Head of caudate nucleus (tissue), 42 donors: Measurements from ENCODE around the gene RRP36.

Experiments used
- DNase-seq, 42 donors: peaks; one replicate each; pipeline versions ENCODE4 v3.0.0 to v3.0.0-alpha.2; 2020 to 2021; ENCODE audit warnings: mixed read lengths in 7 of 42
- intact Hi-C: fragments of 100-400 bp; cut with DNase I; formaldehyde crosslinking; loops from one replicate; pipeline ENCODE4 v1.15.0; 2022

Gene RRP36

GRCh38 chr6:43055966-43056365 is 34.5 kb downstream of the RRP36 start:
- intact Hi-C loops, result loop anchor here (5.0 kb wide), 1 partner anchor 126 kb away; the partner anchor contains the start of gene CUL9
- DNase-seq, result no peak

GRCh38 chr6:43058531-43058930 is 37.1 kb downstream of the RRP36 start:
- intact Hi-C loops, result loop anchor here (2.0 to 5.0 kb wide), 2 partner anchors 46 to 124 kb away; partner anchors contain the start of genes CUL9 and MEA1
- no peak for DNase-seq

- DNase-seq, result peak; percentile 96 to 100 (median 99)
- intact Hi-C loops, result loop anchor here (2.0 to 5.0 kb wide), 2 partner anchors 47 to 123 kb away; partner anchors contain the start of genes CUL9 and MEA1
These were observed 38.0 kb downstream of the RRP36 start, which contains the start of the genes KLC4 and MRPL2 for GRCh38 chr6:43059168-43060033. TSS of gene KLC4 (plus strand) at chr6:43059631. CDS start at chr6:43061336, 1,705 bp downstream. TSS of gene MRPL2 (minus strand) at chr6:43059434. CDS start at chr6:43059381, 53 bp downstream.

GRCh38 chr6:43060034-43060754 is 38.8 kb downstream of the RRP36 start:
- intact Hi-C loops, result no loop called here
- no peak for DNase-seq

GRCh38 chr6:43060755-43061633 is 39.6 kb downstream of the RRP36 start:
- no peak for DNase-seq
- intact Hi-C loops, result no loop called here

- no peak for DNase-seq
- intact Hi-C loops, result no loop called here
These were observed 40.4 kb downstream of the RRP36 start for GRCh38 chr6:43061861-43062260.

GRCh38 chr6:43062818-43063217 is 41.4 kb downstream of the RRP36 start:
- intact Hi-C loops, result no loop called here
- no peak for DNase-seq

- DNase-seq, result peak in 1 of 42 donors; percentile 8
- intact Hi-C loops, result no loop called here
These were observed 48.7 kb downstream of the RRP36 start for GRCh38 chr6:43070028-43070632.

GRCh38 chr6:43074847-43075669 is 53.6 kb downstream of the RRP36 start:
- DNase-seq, result no peak
- intact Hi-C loops, result no loop called here

GRCh38 chr6:43075670-43076463 is 54.4 kb downstream of the RRP36 start, which contains the start of gene PTK7:
TSS of gene PTK7 (plus strand) at chr6:43076314. CDS start at chr6:43076489, 175 bp downstream.
- intact Hi-C loops, result no loop called here
- peak in 39 of 42 donors; percentile 19 to 75 (median 51) for DNase-seq

GRCh38 chr6:43076464-43077332 is 55.3 kb downstream of the RRP36 start:
- DNase-seq, result peak in 3 of 42 donors; percentile 18 to 34 (median 19)
- intact Hi-C loops, result no loop called here

- intact Hi-C loops, result no loop called here
These were observed 55.9 kb downstream of the RRP36 start for GRCh38 chr6:43077333-43077809.

GRCh38 chr6:43077981-43078511 is 56.6 kb downstream of the RRP36 start:
- intact Hi-C loops, result no loop called here
- no peak for DNase-seq

More at GRCh38 chr6:43077333-43077809, 55.9 kb downstream of the RRP36 start:
- DNase-seq, result no peak

- intact Hi-C loops, result no loop called here
- no peak for DNase-seq
These were observed 57.3 kb downstream of the RRP36 start for GRCh38 chr6:43078691-43079090.
